ENCODE measurements around the gene OR7A5.

- TF ChIP-seq, protein P1, sequence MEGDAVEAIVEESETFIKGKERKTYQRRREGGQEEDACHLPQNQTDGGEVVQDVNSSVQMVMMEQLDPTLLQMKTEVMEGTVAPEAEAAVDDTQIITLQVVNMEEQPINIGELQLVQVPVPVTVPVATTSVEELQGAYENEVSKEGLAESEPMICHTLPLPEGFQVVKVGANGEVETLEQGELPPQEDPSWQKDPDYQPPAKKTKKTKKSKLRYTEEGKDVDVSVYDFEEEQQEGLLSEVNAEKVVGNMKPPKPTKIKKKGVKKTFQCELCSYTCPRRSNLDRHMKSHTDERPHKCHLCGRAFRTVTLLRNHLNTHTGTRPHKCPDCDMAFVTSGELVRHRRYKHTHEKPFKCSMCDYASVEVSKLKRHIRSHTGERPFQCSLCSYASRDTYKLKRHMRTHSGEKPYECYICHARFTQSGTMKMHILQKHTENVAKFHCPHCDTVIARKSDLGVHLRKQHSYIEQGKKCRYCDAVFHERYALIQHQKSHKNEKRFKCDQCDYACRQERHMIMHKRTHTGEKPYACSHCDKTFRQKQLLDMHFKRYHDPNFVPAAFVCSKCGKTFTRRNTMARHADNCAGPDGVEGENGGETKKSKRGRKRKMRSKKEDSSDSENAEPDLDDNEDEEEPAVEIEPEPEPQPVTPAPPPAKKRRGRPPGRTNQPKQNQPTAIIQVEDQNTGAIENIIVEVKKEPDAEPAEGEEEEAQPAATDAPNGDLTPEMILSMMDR (IDR thresholded peaks at IDR 0.05): no peak
- TF ChIP-seq ZFX (IDR thresholded peaks at IDR 0.05; ENCODE audit: borderline replicate concordance): no peak
Measured at GRCh38 chr19:14795078-14795721, 39.8 kb downstream of the OR7A5 start.

All from 22Rv1 (cell line).